Cardiac ventricle fibroblast (primary cell): ENCODE data around the gene SCLY. TPM values are rescaled to one million over a fixed set of nuclear protein-coding genes. Genes with fewer than 3 reads are reported as not detected.

Source experiments
- total RNA-seq: library from RNA; depleted of rRNA; stranded (reverse); fragments of >200 nt; gene quantifications from 2 replicates; pipeline ENCODE4 v1.2.3, GENCODE V29; 2015

SCLY gene
- 11.0 and 14.9 TPM in 2 replicates for total RNA-seq

GRCh38 chr2:238060542-238061314 is at the start of gene SCLY:
SCLY (plus strand) TSS chr2:238061001; CDS start chr2:238061055, 54 bp downstream.

GRCh38 chr2:238100049-238100820 is 39.4 kb downstream of the SCLY start, which contains the start of gene ESPNL:
ESPNL (plus strand) TSS chr2:238100340; CDS start chr2:238100420, 80 bp downstream.

GRCh38 chr2:238138331-238139195 is 77.8 kb downstream of the SCLY start, which contains the start of gene KLHL30:
KLHL30 (plus strand) TSS chr2:238138668; CDS start chr2:238140755, 2,087 bp downstream.

Other genes with a start within 250 kb of the SCLY start
- gene RAMP1, start 201.4 kb upstream of the SCLY start, total RNA-seq, result 16.5 and 37.2 TPM in 2 replicates
- gene UBE2F, start 94.0 kb upstream of the SCLY start, total RNA-seq, result 46.4 and 62.2 TPM in 2 replicates
- gene ESPNL, start 39.3 kb downstream of the SCLY start, total RNA-seq, result 1.5 and 2.0 TPM in 2 replicates
- gene KLHL30, start 77.7 kb downstream of the SCLY start, total RNA-seq, result 0.06 TPM in 1 of 2 replicates, not detected in the other
- 3.9 and 9.2 TPM in 2 replicates for gene ERFE, start 98.0 kb downstream of the SCLY start, total RNA-seq
- gene ILKAP, start 142.7 kb downstream of the SCLY start, total RNA-seq, result 15.5 and 16.0 TPM in 2 replicates
- 0.44 and 1.6 TPM in 2 replicates for gene HES6, start 179.0 kb downstream of the SCLY start, total RNA-seq
- 4.5 and 4.6 TPM in 2 replicates for gene PER2, start 227.6 kb downstream of the SCLY start, total RNA-seq